ENCODE results near the gene TMEM135. TPM values are rescaled to one million over a fixed set of nuclear protein-coding genes. Genes with fewer than 3 reads are reported as not detected.
"Not testable (repeated sequence)": the region's sequence is repeated elsewhere in the genome, so short reads cannot be mapped to it uniquely, and the experiment has no call there.

TMEM135 gene
- total RNA-seq, 6 experiments from 2014 or later = 12.2 to 27.9 (median 18.8) TPM

- no peaks in the 10 kb centered on the region for H3K4me1 ChIP-seq
- H3K27ac ChIP-seq = no peak overlapping the region
- TF ChIP-seq, protein P1, sequence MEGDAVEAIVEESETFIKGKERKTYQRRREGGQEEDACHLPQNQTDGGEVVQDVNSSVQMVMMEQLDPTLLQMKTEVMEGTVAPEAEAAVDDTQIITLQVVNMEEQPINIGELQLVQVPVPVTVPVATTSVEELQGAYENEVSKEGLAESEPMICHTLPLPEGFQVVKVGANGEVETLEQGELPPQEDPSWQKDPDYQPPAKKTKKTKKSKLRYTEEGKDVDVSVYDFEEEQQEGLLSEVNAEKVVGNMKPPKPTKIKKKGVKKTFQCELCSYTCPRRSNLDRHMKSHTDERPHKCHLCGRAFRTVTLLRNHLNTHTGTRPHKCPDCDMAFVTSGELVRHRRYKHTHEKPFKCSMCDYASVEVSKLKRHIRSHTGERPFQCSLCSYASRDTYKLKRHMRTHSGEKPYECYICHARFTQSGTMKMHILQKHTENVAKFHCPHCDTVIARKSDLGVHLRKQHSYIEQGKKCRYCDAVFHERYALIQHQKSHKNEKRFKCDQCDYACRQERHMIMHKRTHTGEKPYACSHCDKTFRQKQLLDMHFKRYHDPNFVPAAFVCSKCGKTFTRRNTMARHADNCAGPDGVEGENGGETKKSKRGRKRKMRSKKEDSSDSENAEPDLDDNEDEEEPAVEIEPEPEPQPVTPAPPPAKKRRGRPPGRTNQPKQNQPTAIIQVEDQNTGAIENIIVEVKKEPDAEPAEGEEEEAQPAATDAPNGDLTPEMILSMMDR (IDR thresholded peaks at IDR 0.05) = no peak
- TF ChIP-seq POLR2A (IDR thresholded peaks at IDR 0.05) = no peak
- 69% methylated on average over 1 of the region's 1 CpG for WGBS (ENCODE audit: insufficient coverage, low coverage, low lambda C conversion rate, missing lambda C conversion rate)
- ATAC-seq (no peak), DNase-seq (no peak)
- no peaks in the 10 kb centered on the region for H3K27me3 ChIP-seq
- H3K4me3 ChIP-seq = no peak overlapping the region
- H3K36me3 ChIP-seq = no peaks in the 10 kb centered on the region
- H3K9me3 ChIP-seq = no peaks in the 10 kb centered on the region
- intact Hi-C loops (cut with DNase I) = no loop called here
These were observed 15.5 kb upstream of the TMEM135 start for GRCh38 chr11:87022254-87022653.

DNA sequence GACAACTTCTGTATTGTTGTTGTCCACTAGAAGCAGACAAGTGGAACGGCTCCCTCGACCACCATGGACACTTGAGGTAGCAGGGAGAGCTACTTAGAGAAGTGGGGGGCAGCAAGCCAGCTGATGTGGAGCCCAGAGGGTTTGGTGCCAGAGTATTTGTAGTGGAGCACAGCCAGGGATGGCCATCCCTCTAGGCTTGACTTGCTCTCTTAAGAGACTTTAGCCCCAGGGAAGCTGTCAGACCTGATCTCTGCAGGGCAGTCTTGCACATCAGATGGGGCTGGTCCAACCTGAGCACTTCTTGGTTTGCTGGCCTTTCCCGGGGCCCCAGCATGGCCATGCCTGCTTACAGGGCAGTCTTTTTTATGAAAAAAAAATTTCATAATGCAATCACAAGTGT is 15.0 kb upstream of the TMEM135 start:
- Histone ChIP-seq H3K4me1 (no peaks in the 10 kb centered on the region), H3K4me3 (no peak overlapping the region), H3K36me3 (no peaks in the 10 kb centered on the region), H3K27me3 (no peaks in the 10 kb centered on the region), H3K27ac (no peak overlapping the region), H3K9me3 (no peaks in the 10 kb centered on the region)
- ATAC-seq (no peak), DNase-seq (no peak)
- 89% methylated on average over 2 of the region's 3 CpGs for WGBS (ENCODE audit: insufficient coverage, low coverage, low lambda C conversion rate, missing lambda C conversion rate)
- intact Hi-C loops (cut with DNase I) = no loop called here
- no peak for TF ChIP-seq POLR2A (IDR thresholded peaks at IDR 0.05)
- TF ChIP-seq, protein P1 (IDR thresholded peaks at IDR 0.05) = no peak

DNA sequence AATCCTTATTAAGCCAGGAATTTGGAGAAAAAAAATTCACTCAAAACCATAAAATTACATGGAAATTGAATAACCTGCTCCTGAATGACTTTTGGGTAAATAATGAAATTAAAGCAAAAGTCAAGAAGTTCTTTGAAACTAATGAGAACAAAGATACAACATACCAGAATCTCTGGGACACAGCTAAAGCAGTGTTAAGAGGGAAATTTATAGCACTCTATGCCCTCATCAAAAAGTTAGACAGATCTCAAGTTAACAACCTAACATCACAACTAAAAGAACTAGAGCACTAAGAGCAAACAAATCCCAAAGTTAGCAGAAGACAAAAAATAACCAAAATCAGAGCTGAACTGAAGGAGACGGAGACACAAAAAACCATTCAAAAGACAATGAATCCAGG is 11.3 kb upstream of the TMEM135 start:
- intact Hi-C loops (cut with DNase I); H3K9me3 ChIP-seq; H3K36me3 ChIP-seq; H3K4me3 ChIP-seq; DNase-seq; ATAC-seq; H3K27me3 ChIP-seq; H3K4me1 ChIP-seq; H3K27ac ChIP-seq: not testable (repeated sequence)
- WGBS (ENCODE audit: insufficient coverage, low coverage, low lambda C conversion rate, missing lambda C conversion rate) = 82% methylated on average over 1 of the region's 1 CpG

DNA sequence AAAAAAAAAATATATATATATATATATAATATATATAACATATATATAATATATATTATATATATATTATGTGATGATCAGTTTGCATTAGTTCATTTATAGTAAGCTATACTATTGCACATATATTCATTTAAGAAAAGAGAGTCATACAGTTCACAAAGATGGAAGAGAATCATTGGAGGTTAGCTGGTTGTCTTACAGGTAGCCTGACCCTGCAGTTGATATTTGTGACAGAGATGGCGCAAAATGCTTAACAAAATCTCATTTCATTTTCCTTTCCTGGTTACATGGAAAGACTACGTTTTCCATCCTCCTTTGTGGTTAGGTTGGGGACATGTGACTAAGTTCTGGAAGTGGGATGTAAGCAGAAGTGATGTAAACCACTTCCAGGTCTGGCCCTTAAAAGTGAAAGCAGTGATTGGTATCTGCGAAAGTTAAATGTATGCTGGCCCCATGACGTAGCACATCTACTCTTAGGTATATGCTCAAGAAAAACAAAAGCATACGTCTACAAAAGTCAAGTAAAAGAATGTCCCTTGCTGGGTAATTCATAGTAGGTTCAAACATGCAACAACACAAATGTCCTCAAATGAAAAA is 7.2 kb upstream of the TMEM135 start:
- WGBS (ENCODE audit: insufficient coverage, low coverage, low lambda C conversion rate, missing lambda C conversion rate) = 47% methylated on average over 5 of the region's 5 CpGs
- intact Hi-C loops (cut with DNase I) = no loop called here
- no peak overlapping the region for H3K4me3 ChIP-seq
- H3K27me3 ChIP-seq = no peaks in the 10 kb centered on the region
- no peaks in the 10 kb centered on the region for H3K9me3 ChIP-seq
- no peak for TF ChIP-seq POLR2A (IDR thresholded peaks at IDR 0.05)
- TF ChIP-seq, protein P1 (IDR thresholded peaks at IDR 0.05) = no peak
- H3K27ac ChIP-seq = no peak overlapping the region
- H3K4me1 ChIP-seq = no peaks in the 10 kb centered on the region
- H3K36me3 ChIP-seq = no peaks in the 10 kb centered on the region
- ATAC-seq (peak in 2 of 4 donors; percentile 23 to 35), DNase-seq (no peak)

DNA sequence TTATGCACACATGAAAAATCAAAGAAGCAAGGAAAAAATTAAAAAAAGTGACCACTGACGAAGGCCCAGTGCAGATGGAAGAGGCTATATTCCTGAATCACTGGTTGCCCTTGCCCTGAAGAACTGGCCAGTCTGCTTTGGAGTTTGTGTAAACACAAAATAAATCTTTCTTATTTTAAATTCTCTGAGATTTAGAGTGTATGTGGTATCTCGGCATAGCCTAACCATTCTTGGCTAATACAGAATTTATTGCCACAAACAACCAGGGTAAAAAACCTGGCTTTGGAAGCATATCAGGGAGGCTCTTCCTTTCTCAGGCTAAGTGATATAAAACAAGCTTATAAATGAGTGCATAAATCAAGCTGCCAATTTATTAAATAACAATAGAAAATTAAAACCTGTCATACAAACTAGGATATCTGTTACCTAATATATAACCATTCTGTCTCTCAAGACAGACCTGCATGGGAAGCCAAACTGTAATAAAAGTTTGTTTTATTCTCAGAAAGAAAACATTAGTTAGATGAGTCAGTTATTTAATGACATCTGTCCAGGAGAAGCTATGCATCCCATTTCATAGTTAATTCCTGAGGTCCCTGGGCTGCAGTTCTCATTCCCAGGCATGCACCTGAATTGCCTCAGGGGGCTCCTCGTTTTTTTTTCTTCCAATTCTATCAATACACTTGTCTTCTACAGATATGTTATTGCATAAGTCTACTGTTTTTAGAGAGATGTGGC is 6.1 kb upstream of the TMEM135 start:
- Histone ChIP-seq H3K36me3 (no peaks in the 10 kb centered on the region), H3K4me1 (peaks cover 0 to 3% (median 0%) of the 10 kb centered on the region in 4 donors), H3K9me3 (no peaks in the 10 kb centered on the region), H3K4me3 (no peak overlapping the region), H3K27ac (no peak overlapping the region), H3K27me3 (no peaks in the 10 kb centered on the region)
- no peak for ATAC-seq
- 68% methylated on average over 3 of the region's 3 CpGs for WGBS (ENCODE audit: insufficient coverage, low coverage, low lambda C conversion rate, missing lambda C conversion rate)
- no peak for DNase-seq
- intact Hi-C loops (cut with DNase I) = no loop called here
- TF ChIP-seq POLR2A (IDR thresholded peaks at IDR 0.05) = no peak
- TF ChIP-seq, protein P1 (IDR thresholded peaks at IDR 0.05) = no peak

All from right lobe of liver (tissue), 6 donors.